Inflammatory macrophage treated with lipopolysaccharide for 4 hours (primary cell): ENCODE results near the gene PRKAG1.

ENCODE experiments used
- DNase-seq: peaks from one replicate; pipeline ENCODE4 v3.0.0-alpha.2; 2020

PRKAG1 gene

DNA sequence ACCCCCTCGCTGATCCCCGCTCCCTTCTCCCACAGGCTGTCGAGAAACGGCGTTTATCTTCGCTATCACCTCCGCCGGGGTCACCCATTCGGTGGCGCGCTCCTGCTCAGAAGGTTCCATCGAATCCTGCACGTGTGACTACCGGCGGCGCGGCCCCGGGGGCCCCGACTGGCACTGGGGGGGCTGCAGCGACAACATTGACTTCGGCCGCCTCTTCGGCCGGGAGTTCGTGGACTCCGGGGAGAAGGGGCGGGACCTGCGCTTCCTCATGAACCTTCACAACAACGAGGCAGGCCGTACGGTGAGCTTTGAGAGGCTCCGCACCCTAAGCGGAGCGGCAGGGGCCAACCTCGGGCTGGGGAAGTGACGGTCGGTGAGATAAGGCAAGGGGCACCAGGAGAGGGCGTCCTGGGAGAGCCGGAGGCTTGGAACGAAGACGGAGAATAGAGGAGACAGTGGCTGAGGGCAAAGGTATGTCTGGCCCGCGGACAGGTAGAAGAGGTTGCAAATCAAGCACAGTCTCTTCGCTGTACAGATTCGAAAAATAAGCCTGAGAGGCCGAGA lies 38.1 kb downstream of the PRKAG1 start:
- DNase-seq = no peak

DNA sequence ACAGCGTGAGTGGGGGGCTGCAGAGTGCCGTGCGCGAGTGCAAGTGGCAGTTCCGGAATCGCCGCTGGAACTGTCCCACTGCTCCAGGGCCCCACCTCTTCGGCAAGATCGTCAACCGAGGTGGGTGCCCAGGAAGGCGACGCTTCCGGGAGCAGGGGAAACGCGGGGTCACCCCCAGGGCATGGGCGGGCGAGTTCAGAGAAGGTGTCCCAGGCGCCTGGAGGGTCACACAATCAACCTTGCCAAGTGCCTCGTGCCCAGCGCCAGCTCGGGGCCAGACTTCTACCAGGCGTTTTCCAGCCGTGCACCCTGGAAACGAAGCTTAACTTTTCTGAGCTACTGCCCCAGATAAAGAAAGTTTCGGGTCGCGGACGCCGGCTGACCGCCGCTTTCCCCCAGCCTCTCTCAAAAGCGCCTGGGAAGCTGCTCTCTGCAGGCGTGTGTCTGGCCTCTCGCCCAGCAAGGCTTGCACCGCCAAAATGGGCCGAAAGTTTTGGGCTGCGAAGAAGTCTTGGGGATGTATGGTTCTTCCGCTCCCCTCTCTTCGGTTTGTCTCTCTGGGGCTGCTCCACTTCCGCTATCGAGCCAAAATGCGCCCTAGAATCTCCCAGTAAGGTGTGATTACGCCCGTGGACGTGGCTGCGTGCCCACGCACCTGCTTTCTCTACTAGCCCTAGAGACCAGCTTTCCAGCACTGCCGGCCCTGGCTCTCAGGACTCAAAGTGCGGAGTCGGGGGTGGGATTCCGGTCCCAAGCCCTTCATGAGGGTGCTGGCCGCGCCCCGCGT lies 38.8 kb downstream of the PRKAG1 start:
- DNase-seq = no peak

DNA sequence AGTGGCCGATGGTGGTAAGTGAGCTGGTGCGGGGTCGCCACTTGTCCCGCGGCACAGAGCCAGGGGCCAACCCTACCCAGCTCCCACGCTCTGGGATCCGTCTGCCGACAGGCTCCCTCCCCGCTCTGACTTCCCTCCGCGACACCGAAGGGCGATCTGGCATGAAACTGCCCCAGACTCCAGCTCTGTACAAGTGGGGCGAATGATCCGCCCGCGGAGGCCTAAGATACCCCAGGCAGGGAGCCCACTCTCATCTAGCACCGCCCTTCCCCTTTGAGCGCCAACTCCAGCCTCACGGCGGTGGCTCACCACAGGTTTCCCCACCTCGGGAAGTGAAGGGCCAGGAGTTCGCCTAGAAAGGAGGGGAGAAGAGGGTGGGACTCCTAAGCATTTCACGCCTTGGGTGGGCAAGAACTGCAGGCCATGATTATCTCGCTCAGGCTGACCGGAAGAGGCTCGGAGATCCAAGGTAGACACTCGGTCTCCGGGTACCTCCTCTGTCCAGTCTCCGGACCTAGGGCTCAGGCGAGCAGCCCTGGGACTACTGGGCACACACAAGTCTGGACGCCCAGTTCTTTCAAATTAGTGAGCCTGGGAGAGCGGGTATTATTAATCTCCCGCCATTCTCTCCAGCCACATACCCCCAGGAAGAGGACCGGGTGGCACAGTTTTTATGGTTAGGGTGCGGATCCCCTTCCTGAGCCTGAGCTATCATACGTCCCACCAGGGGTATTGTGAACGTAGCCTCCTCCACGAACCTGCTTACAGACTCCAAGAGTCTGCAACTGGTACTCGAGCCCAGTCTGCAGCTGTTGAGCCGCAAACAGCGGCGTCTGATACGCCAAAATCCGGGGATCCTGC lies 39.6 kb downstream of the PRKAG1 start:
- DNase-seq = no peak

DNA sequence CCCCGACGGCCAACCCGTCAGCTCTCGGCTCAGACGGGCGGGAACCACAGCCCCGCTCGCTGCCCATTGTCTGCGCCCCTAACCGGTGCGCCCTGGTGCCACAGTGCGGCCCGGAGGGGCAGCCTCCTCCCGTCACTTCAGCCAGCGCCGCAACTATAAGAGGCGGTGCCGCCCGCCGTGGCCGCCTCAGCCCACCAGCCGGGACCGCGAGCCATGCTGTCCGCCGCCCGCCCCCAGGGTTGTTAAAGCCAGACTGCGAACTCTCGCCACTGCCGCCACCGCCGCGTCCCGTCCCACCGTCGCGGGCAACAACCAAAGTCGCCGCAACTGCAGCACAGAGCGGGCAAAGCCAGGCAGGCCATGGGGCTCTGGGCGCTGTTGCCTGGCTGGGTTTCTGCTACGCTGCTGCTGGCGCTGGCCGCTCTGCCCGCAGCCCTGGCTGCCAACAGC lies 40.3 kb downstream of the PRKAG1 start, which contains the start of gene WNT1:
TSS of gene WNT1 (plus strand) at position 32 of the 450 bp plus-strand sequence. CDS start at position 361, 329 bp downstream.
- DNase-seq = no peak

DNA sequence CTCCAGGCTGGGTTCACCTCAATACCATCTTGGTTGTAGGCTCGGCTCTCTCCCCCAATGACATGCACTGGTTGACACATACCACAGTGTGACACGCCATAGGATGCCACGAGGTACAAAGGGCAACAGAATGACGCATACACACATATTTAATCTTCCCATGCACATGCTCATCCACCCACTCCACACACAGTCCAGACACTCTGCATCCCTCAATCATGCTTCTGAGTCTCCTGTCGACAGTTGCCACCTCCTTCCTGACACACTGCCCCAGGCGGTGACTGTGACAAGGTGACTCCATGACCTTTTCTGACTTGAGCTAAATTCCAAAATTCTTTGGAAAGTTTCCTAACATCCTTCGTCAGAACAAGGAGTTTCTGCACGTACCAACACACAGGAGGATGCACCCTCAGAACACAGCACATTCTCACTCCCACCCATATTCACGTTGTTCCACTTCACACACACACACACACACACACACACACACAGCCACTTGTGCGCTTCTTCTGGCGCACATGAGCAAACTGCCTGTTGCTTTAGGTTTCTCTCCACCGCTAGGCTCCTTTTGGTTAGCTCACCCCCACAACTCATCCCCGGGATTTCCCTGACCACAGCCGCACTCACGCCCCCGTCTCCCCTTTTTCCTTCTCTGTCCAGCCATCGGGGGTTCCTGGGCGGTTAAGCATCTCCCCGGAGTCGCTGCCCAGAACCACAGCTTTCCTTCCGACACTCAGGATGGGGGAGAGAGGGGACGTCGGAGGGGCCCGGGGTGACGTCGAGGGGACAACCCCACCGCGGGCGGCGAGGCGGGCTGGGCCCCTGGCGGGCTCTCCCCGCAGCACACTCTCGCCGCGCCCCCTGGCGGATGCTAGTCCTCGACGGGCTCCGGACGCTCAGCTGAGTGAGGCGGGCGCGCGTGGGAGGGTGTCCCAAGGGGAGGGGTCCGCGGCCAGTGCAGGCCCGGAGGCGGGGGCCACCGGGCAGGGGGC lies 41.0 kb downstream of the PRKAG1 start:
- DNase-seq = peak; percentile 78

DNA sequence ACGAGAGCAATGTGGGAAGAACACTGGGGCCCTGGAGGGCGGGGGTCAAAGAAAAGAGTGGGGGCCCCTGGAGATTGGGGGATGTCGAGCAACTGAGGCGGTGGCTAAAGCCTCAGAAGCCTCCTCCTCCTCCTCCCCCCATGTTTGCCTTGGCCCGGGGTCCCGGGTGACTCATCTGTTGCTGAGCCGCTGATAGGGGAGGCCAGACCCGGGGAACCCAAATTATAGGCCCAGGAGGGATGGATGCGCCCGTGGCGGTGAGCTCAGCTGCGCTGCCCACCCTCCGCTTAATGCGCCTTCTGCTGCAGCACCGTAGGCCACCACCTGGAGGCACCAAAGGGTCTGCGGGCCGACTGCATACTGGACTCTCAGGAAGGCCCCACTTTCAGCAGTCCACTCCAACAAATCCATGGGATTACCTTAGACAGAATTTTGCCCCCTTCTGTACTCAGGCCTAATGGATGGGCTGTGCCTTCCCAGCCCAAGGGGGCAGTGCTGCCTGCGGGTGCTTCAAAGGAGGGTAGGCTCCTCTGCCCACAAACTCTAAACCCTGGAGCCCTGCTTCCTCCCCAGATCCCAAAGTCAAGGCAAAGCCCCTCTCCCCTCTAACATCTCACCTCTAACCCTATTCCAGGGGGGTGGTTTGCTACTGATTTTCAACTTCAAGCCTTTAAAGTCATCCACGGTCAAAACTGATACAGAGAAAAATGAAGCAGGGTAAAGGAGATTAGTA lies 44.5 kb downstream of the PRKAG1 start:
- peak; percentile 53 for DNase-seq

DNA sequence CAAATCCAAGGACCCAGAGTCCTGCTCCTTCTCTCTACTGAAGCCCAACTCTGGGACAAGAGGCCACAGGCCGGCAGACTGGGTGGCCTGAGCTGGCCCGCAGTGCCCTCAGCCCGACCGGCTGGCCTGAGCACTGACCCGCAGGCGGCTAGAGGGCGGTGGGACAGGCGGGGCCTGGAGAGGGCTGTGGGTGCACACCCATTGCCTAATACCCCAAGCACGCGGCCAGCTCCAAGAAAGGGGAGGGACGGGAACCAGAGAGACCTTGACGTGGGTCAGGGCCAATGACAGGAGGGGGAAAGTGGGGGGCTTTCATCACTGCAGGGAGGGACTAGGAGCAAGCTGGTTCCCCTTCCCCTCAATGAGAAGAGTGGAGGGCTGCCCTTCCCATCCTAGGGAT lies 45.0 kb downstream of the PRKAG1 start:
- DNase-seq = peak; percentile 57

DNA sequence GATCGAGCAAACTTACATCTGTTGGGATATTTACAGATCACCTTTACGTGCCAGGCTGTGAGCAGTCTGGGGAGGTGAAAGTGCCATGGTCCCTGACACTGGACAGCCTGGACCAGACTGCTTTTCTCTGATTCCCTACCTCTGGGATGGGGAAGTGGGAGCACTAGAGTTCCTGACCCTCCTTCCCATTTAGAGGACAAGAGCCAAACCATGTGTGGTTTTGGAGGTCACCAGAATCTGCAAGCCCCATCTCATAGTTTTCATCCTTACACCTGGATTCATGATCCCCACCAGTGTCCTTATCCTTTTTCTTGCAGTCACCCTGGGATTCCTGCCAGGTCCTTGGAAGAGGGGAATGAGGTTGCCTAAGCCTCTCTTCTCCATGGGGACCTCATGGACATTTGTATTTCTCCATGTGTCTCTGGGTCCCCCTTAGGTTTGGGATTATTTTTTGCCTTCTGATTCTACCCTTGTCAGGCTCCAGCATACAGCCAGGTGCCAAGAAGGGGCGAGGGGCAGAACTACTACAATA lies 45.6 kb downstream of the PRKAG1 start:
- DNase-seq = no peak

DNA sequence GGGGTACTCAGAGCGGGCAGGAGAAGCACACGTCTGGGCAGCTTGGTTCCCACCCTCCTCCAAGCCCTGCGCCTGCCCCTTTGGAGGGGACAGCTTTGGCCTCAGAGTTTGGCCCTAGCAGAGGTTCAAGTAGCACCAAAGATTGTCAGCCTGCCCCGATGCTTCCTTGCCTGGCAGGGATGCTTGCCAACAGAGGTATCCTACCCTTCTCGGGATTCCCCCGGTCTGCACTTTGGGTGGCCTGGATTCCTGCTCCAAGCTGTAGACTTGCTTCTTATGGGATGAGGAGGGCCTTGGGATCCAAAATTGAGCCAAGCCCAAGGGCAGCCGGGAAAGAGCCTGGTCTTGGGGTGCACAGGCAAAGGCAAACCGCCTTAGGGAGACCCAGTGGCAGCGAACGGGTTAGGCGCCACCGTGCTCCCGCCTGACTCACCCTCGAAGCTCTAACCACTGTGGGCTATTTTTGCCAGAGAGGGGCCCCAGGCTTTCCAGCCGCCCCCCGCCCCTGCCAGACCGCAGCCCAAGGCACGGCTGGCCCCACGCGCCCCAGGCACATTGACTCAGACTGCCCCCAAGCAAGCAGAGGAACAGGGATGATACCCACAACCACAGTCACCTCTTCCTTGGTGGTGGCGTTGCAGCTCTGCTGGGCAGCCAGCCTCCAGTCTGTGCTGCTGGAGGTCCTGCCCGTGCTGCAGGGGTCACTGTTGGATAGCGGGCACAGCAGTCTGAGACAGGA lies 46.2 kb downstream of the PRKAG1 start:
- no peak for DNase-seq

DNA sequence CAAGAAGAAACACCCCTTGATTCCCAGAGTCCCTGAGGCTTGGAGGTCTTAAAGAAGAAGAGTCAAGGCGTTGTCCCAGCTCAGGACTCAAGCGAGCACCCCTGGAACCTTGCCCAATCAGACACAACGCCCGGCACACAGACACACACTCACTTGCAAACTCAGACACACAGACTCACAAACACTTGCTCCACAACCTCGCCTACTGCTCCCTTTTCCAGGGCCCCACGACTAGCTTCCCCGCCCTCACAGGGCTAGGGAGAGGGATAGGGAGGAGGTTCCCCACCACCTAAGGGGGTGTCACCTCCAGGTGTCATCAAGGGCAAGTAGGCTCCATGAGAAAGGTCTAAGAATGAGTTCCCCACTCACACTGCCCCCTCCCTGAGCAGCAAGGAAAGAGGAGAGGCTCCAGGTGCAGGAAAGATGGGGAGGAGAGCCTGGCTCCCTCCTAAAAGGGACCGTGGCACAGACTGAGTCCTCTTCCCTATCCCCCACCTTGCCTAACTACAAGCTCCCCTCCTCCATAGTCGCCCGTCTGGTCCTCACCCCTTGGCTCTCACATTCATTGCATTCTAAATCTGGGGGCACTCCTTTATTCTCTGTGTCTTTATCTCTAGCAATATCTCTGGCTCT lies 47.8 kb downstream of the PRKAG1 start:
- DNase-seq = no peak

DNA sequence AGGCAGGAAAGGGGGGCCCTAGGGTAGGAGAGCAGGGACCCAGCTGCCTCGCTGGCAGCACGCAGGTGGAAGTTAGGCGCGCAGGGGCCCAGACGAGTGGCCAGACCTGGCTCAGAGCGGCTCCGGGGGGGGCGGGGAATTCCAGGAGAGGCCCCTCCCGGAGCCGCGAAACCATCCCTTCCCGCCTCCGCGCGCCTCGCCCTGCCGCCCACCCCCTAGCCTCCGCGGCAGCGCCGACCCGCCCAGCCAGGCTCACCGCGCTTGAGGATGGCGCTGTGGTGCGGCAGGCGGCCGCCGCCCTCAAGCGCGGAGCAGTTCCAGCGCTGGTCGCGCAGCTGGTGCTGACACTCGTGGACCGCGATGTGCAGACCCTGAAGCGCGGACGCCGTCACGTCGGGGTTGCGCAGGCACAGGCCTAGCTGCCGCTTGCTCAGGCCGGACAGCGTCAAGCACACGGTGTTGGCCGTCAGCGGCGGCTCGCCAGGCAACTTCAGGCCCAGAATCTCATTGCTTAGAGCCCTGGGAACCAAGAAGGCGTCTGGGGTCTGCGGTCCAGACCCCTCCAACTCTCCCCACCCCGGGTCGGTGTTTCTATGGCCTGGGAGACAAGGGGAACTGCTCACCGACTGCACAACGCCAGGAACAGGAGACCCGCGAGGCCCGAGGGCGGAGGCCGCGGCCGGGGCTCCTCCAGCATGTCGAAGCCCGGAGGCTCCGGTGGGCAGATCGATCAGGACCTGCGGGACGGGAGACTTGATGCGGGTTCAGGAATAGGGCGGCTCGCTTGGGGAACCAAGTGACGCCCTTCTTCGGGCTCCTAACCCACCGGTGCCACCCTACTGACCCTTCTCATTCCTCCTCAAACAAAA lies 48.5 kb downstream of the PRKAG1 start:
- no peak for DNase-seq

DNA sequence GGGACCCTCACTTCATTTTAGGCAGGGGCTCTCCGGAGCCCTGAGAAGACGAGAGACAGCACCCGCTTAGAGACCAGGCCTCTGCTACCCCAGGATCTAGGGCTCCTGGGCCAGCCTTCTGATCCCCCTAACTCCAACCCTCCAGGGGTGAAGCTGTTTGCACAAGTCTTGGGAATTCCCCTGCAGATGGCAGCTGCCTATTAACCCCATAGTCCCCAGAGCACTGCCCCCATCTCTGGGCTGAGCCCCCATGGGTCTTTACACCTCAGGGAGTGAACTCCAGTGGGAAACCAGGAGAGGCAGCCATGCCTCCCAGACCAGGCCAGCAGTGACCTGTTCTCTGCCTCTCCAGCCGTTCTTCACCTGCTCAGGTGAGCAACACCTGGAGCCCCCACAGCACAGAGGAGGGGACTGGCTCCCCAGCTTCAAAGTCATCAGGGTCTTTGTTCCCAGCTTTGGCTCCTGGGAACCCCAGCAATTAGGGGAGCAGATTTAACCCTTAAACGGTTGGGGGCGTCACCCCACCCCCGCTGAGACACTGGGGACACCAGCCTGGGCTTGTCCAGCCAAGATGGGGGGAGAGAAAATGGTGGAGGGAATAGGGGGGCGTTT lies 49.3 kb downstream of the PRKAG1 start:
- DNase-seq = no peak

DNA sequence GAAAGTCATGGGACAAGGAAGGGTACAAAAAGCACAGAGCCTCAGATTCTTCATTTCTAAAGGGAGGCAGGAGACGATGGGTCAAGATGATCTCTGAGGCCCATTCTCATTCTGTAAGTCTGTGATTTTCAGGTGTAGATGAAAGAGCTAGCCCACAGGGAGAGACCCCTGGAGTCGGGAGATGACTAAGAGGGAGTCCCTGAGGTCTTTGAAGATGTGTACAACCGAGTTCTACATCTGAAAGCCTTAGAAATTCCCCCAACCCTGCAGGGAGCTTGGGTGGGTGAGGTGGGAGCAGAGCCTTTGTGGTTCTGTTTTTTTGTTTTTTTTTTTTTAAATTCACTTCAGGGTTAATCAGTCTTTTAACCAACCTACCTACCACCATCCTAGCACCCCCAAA lies 50.1 kb downstream of the PRKAG1 start:
- no peak for DNase-seq

DNA sequence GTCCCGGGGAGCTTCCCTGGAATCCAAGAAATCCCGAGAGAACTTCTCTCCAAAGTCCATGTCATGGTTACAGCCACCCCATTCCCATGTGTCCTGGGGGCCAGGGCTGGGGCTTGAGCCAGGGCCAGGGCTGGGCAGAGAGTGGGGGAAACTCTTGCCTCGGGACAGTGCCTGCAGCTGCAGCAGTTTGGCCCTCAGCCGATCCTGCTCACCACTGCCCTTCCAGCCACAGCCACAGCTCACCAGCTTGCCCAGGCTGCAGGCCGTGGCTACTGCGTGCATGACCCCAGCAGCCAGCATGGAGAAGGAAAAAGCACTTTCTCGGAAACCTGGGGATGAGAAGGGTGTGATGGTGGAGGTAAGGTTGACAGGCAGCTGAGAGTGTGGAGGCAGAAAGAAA lies 50.6 kb downstream of the PRKAG1 start:
- DNase-seq = no peak

DNA sequence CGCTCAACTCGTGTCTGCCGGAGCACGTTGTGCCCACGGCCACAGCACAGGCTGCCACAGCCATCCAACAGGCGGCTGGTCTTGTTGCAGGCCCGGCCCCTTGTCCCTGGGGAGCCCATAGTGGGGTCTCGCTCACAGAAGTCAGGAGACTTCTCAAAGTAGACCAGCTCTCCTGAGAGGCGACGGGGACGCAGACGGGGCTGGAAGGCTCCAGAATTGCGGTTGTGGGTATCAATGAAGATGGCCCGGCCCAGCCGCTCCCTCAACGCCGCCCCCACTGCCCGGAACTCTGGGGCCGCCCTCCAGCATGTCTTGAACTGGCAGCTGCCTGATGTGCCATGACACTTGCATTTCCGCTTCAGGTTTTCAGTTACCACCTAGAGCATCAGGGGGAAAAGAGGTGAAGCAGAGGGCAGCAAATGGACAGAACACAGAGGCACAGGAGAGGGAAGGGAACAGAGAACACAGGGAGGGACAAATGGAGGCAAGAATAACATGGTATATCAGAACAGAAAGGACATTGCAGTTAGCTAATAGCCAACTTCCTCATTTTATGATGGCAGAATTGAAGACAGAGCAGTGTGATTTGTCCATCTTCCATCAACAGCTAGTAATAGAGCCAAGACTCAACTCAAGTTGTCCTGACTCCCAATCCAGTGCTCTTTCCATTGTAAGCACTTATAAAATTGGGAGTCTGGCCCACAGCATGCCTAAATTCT lies 52.2 kb downstream of the PRKAG1 start:
- DNase-seq = peak; percentile 72

DNA sequence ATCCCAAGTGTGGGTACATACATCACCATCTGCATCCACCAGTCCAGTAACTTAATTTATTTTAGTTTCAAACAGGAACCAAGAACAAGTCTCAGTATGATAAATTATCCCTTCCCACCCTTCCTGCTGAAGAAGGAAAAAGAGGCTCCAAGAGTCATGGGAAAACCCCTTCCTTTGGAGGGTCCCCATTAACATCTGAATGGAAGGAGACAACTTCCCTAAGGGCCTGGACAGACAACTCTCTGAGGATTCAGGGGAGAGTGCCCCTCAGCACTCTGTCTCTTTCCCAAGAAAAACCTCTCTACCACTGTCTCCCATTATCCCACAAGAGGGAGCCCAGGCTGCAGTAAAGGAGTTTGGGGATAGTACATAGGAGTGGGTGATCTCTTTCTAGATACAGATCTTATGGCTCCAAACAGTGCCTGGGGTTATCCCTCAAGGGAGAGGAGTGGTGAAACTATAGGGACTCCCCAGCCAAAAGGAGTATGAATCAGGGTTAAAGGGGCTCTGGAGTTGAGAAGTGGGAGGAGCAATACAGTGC lies 53.2 kb downstream of the PRKAG1 start:
- DNase-seq = peak; percentile 42

DNA sequence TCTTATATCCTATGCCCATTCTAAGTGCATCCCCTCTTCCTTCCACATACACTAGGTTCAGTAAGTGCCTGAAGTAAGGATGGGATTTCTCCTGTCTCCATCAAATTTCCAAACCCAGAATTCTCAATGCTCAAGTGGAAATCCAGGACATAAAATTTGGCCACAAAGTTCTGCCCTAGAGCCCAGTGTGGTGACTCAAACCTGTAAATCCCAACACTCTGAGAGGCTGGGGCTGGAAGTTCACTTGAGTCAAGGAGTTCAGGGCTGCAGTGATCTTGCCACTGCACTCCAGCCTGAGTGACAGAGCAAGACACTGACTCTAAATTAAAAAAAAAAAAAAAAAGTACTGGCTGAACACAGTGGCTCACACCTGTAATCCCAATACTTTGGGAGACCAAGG lies 56.8 kb downstream of the PRKAG1 start:
- DNase-seq = no peak

DNA sequence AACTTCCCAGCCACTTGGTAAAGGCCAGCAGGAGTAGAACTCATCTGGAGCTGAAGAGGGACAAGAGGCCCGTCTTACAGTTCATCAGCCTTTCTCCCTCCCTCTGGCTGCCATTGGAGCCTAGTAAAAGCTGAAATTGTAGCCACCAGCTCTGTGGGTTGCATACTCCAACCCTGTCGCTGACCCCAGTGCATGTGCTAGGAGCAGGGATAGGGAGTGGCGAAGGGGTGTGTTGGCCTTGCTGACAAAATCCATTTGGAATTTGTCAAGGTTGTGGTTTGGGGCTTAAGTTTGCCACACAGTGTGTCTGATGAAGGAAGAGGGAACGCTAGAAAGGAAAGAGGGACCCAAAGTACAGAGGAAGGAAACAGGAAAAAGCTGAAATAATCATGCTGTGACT lies 57.2 kb downstream of the PRKAG1 start:
- no peak for DNase-seq
